GF-D8 (cell line): ENCODE results near the gene FJX1.

Experiments
- DNase-seq: peaks from one replicate; lab custom pipeline; 2025; lab: John Stamatoyannopoulos, UW

The FJX1 gene, protein sequence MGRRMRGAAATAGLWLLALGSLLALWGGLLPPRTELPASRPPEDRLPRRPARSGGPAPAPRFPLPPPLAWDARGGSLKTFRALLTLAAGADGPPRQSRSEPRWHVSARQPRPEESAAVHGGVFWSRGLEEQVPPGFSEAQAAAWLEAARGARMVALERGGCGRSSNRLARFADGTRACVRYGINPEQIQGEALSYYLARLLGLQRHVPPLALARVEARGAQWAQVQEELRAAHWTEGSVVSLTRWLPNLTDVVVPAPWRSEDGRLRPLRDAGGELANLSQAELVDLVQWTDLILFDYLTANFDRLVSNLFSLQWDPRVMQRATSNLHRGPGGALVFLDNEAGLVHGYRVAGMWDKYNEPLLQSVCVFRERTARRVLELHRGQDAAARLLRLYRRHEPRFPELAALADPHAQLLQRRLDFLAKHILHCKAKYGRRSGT

DNA sequence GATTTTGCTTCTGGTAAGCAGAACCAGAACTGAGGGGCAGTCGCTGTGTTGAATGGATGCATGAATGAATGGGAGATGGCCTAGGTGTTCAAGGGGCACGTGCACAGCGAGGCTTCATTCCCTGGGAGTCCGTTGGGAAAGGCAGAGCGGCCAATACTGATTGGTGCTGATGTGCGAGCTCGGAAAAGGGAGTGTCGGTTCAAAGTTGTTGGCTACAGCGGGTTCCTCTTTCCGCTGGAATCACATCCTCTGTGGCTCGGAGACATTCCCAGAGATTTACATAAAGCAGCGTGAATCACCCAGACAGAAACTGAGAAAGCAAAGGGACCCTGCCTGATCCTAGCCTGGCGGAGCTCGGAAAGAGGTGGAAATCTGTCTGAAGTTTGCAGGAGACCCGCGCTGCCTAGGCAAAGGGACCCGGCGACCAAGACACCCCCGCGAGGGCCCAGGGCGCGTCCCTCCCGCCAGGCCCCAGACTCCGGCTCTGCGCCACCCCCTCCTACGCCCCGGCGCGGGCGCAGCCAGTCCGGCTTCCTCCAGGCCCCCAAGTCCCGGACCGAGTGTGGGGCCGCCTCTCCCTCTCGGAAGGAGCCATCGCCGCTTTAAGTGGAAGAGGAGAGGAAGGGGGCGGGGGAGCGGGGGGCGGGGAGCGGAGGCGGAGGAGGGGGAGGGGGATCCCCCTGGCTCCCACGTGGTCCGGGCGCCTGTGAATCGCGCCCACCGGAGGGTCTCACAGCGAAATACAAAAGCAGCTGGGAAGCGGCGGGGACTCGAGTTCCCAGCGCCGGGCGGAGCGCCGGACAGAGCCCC is at the start of gene FJX1:
TSS of gene FJX1 (plus strand) at position 774 of the 810 bp plus-strand sequence. CDS start 177 bp downstream, outside the sequence.
- no peak for DNase-seq

DNA sequence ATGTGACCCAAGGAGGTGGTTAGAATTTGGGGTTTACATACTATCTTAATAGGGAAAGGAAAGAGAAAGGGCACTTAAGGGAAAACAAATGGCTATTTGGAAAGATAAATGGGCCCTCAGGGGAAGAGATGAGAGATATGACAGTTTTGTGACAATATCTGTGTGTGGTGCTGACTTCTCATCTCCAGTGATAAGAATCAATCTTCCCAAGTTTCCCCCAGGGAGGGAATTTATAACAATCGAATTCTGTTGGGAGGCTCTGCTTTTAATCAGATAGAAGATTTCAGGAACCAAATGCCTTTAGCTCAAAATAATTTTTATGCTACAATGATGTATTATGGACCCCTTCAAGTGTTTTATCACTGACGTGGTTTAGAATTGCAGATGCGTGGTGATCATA is 46.6 kb upstream of the FJX1 start:
- DNase-seq: no peak

DNA sequence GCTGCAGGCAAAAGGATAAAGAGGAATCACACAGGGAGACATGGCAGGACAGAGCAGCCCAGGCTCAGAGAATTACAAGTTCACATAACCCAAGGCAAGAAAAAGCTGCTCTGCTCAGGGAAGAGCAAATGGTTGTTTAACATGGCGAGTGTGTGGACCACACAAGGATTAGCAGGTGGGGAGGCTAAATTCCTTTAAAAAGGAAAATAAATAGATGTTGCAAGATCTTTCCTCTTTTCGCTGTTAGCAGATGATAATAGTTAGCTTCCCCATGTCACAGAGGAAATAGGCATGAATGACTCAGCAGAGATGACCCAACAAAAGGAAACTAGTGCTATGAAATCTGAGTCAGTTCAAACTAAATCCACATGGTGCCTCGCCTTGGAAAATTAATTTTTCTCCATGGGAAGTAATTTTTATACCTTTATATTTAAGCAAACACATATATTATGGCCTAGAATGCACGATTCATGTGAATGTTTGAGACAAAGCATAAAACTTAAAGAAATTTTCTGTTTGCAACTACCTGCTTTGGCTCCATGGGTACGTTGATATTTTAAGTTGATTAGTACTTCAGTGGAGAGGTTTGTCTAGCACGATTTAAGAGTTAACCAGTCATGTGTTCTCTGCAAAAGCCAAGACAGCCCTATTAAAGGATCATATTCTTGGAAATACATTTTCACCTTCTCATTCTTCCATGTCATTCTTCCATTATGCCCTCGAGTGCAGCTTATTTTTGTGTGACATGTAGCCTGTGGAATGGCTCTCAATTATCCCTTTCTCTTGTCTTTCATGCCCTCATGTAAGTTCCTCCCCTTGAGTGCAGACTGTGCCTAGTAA is 38.5 kb upstream of the FJX1 start:
- peak; percentile 35 for DNase-seq

DNA sequence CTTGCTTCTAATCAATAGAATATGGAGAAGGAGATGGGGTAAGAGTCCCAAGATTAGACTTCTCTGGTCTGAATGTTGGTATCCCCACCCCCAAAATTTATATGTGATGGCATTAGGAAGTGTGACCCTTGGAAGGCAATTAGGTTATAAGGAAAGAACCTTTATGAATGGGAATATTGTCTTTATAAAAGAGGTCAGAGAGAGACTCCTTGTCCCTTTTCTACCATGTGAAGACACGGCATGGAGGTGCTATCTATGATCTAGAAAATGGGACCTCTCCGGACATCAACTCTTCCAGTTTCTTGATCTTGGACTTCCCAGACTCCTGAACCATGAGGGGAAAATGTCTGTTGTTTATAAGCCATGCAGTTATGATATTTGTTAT is 37.9 kb upstream of the FJX1 start:
- DNase-seq: no peak

DNA sequence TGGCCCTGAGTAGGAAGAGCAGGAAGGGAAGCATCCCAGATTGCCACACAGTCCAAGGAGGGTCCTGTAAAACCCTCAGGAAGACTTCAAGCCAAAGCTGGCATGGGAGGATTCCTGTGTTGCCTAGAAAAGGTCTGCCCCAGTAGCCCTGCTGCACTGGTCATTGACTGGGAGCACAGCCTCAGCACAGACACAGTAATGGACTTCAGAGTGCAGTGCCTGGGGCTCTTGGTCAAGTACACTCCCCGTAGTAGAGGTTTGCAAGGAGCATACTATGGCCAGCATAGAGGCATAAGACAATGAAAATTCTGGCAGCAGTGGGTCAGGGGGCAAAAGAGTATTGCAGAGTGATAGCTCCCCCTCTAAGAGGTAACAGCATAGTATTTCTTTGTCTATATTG is 36.2 kb upstream of the FJX1 start:
- no peak for DNase-seq

DNA sequence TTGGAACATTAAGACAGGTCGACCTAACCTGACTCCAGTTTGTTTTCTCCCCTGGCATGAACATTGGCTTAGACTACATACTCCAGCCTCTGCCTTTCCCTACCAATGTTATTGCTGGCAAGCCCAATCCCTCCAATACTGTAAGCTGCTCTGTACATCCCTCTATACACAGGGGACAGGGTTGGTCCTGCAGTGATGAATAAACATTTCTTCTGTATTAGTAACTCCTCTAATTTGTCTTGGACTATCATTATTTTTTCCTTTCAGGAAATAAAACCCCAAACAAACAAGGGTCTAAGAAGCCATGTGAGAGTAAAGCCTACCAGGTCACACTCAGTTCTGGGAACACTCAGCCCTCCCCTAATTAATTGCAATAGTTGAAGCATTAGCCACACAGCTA is 35.1 kb upstream of the FJX1 start:
- DNase-seq: no peak

DNA sequence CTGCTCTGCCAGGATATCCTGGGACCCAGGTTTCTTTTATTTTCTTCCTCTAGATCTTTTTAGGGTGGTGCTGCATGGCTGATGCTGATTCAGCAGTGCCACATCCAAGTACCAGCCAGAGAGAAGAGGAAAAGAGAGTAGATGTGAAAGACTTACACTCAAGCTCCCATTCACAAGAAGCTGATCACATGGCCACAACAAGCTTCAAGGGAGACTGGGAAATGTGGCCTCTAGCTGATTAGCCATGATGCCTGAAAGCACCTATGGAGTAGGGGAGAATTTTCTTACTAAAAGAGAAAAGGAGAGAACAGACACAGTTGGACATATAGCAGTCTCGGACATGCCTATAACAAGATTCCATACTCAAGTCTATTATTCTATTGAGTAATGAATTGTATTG is 34.4 kb upstream of the FJX1 start:
- no peak for DNase-seq

DNA sequence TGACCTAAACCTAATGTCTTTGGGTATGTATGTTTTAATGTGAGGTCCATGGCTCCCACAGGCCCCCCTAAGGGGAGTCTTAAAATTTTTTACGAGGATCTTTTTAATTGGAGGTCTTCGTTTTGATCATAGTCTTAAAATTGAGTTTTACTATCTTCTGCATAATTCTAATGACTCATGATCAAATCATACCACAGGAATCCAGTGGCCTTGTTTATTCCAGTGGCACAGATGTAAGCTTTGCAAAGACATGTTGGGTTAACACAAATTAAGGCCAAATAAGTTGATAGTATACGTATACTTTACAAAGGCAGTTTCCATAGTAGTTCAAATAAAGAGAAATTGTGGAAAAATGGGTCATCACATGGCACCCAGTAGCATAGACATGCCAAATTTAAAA is 33.9 kb upstream of the FJX1 start:
- DNase-seq: no peak

DNA sequence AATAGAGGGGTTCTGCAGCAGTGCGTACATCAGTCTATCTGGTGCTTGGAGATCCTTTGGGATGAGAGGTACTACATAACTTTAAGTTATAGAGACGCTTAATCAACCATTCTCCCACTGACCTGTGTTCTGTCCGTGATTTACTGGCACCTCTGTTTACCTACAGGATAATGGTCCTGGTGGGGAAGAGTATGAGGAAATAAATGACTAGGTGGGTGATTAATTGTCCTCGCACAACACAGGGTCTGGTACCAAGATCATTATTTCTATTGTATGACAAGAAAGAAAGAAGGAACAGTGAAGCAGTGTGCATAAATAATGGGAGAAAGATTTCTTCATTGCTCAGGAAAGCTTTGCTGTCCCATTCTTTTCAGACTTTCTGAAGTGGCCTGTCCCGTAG is 32.8 kb upstream of the FJX1 start:
- DNase-seq: no peak

DNA sequence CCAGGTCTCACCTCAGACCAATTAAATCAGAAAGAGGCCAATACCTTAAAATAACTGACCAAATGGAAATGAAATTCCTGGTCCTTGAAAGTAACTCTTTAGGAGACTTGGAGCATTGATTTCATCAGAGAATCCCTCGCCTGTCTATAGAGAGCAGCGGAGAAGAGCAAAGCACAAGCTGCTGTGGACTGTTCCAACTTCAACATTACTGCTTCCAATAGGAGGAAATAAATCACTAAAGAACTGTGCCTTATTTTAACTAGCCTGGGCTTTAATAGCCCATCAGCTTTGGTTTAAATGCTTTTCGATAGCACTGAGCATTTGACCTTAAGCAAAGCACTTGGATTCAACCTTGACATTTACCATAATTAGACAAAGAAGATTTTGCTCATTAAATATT is 32.0 kb upstream of the FJX1 start:
- DNase-seq: no peak

DNA sequence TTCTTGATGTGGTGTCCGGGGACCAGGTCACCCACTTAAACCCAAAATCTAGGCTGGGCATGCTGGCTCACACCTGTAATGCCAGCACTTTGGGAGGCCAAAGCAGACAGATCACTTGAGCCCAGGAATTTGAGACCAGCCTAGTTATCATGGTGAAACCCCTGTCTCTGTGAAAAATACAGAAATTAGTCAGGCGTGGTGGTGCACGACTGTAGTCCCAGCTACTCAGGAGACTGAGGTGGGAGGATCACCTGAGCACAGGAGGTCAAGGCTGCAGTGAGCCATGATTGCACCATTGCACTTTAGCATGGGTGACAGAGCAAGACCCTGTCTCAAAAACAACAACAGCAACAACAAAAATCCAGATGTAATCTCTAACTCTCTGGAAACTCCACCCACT is 30.3 kb upstream of the FJX1 start:
- no peak for DNase-seq

DNA sequence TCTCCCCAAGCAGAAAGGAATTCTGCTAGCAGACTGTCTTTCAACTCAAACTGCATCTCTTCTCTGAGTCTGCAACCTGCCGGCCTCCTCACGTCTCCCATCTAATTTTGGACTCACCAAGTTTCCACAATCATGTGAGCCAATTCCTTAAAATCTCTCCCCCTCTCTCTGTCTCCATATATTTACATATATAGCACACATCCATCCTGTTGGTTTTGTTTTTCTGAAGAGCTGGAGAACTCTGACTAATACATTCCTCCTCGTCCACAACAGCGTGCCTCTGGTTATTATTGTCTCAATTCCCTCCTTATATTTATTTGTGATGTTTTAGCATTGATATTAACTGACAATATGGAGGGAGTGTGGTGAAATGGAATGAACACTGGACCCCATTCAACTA is 29.6 kb upstream of the FJX1 start:
- no peak for DNase-seq

DNA sequence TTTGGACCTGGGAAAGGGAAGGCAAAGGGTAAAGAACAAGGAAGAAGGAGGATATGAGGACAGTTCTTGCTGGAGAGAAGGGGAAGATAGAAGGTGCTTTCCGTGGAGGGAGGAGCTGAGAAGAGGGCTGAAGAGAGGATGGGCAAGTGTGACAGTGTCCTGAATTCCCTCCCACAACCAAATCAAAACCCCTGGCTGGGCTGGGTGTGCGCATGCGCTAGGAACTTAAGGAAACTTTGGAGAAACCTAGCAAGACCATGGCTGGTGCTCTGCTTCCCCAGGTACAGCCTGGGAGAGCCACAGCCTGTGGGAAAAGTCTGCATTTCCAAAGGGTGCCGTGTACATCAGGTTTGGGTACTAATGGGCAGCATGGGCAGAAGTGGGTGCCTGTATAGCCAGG is 29.0 kb upstream of the FJX1 start:
- DNase-seq: no peak

DNA sequence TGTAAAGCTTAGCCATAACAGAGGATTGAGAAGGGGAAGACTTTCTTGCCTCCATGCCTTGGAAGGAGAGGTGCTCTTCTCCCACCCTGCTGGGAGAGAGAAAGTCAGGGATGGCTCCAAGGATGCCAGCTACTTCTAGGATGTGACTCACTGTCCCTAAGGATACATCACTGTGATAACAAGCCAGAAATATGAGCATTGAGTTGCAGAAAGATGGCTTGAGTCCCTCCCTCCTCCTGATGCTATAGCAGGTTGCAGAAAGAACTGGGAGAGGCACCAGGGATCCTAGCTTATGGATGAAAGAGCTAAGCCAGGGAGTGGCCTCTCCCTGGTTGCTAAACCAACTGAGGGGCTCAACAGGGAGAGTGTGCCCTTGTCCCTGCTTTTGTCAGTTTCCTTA is 27.8 kb upstream of the FJX1 start:
- DNase-seq: no peak

DNA sequence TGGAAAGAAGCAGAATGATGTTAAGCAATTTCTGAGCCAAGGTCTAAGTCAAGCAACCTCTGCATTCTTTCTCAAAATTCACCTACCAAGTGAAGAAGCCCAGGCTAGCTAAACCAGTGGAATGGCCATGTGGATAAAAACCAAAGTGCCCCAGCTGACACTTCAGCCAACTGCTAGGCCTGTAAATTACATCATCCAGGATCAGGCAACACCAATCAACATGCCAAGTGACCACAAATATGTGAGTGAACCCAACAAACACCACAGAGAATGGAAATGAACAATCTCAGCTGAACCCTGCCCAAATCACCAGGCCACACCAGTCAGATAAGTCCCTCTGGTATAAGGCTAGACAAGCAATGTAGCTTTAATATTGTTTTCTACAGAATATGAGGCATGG is 25.1 kb upstream of the FJX1 start:
- DNase-seq: no peak

DNA sequence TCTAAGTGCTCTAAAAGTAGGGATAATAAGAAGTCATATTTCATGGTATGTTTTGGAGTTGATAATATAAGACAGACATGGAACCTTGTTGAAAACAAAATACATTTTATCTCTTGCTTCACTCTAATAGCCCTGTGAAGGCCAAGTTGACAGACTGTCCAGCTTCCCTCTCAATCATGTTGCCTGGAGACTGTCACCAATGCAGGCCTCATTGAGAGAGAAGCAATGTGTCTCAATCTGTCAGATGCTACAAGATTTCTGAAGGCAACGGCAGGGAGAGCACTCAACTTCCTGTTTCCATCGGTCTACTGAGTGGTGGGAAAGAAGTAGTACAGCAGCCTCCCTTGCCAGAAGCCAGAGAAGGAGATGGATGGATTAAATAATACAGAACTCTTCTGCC is 23.6 kb upstream of the FJX1 start:
- no peak for DNase-seq

DNA sequence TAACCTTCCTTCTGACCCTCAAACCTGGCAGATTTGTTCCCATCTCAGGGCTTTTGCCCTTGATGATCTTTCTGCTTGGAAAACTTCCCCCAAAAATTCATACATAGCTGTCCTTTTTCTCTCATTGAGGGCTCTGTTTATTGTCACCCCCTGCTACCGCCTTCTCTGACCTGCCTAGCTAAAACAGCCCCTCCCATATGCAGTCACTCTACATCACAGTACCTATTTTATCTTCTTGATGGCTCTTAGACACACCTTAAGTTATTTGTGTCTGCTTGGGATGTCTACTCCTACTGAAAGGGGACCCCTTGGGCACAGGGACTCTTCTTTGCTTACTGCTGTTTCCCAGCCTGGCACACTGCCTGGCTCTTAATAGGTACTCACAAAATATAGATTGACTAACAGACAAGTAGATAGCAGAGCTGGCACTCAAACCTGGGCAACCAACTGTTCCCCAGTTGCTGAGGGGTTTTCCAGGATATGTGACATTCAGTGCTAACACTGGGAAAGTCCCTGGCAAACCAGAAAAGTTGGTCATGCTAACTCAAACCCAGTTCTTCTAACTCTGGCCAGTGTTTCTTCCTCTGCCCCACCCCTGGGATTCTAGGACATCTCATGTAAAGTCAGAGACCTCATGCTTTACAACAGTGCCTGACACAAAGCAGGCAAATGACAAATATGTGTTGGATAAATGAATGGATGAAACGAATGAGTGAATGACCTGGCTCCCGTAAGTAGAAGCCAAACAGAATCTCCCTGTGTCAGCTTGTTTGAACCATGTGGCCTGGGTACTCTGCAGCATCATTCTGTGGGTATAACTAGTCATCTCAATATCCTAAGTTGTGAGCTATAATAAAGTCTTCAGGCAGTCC is 19.8 kb upstream of the FJX1 start:
- DNase-seq: no peak

DNA sequence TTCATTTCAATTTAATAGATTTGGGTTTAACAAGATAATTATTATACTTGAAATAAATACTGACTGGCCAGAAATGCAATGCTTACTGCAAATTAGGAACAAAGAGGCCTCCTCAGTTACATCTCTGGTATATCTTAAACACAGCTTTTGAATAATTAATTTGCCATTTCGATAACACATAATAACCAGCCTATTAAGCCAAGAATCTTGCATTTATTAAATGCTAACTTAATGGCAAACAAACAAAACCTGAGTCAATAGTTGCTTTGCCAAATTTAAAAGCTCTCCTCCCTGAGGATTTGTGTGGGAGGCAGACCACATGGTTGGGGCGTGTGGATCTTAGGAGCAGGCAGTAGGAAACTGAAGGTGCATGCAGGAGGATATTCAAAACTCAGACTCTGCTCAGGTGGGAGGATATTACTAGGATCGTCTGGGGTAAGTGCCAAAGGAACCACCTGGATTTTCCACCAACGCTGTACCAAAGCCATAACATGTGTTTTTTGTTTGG is 17.9 kb upstream of the FJX1 start:
- DNase-seq: no peak

DNA sequence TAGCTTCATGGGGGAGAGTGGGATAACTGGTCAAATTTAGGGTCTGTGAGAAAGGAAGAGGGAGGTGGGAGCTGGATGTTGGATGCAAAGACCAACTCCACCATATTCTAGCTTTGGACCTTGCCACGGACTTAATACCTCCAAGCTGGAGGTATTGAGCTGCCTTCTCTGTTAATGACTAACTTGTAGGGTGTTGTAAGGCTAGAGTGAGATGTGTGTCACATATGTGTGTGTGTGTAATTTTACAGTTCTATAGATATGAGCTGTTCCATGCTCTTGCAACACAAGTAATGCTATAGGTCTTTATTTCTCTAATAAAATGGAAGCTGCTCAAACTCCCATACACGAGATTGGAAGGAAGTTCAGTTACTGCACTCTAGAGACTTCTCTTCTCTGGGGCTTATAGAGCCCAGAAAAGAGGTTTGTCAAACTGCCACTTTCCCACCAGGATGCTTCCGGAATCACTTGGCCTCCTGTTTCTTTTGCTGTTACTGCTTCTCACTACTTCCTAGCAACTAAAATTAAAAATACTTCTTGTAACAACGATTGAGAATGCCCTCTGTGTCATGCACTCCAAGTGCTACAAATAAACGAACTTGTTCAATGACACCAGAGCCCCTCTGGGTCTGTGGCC is 16.0 kb upstream of the FJX1 start:
- no peak for DNase-seq

DNA sequence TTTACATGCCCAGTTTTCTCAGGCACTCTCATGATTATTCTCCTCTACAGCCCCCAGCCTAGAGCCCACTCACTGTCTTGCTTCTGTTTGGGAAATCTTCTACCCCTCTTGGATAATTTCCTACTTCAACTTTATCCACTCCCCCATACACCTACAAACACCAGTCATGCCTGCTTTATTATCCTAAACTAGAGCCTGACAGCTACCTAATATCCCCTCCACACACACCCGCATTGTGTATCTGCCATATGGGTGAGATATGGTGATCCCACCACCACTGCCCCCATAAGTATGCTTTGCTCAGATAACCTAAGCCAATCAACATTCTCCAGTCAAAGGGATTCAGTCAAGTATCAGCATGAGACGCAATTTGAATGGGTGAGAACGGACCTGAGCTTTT is 15.3 kb upstream of the FJX1 start:
- no peak for DNase-seq

DNA sequence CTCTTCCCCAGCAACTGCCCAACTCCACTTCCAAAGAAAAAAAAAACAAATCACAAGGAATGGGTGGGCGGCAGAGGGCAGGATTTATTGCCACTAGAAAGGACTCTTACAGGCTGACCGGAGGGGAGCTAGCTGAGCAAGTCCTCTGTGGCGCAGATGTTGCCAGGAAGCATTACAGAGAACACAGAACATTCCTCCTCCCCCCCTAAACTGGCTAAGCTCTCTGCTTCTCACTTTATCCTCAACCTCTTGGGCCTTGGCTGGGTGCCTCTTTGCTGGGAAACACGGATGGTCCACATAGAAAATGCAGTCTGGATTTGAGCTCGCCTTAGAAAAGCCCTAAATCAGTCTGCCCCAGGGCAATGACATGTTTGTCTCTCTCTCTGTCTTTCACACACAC is 12.6 kb upstream of the FJX1 start:
- DNase-seq: no peak
